HG03521 (cell line): Measurements from ENCODE around the gene ANKRD9.

Experiments used
- ATAC-seq: cut with Tn5 transposase; IDR thresholded peaks from one replicate; pipeline ENCODE4 v1.9.1; 2021; ENCODE audit warnings: mild to moderate bottlenecking, moderate library complexity; ENCODE audit not compliant: unreplicated experiment

The ANKRD9 gene

GRCh38 chr14:102513899-102514772 is 4.6 kb upstream of the ANKRD9 start:
- ATAC-seq = no peak

DNA sequence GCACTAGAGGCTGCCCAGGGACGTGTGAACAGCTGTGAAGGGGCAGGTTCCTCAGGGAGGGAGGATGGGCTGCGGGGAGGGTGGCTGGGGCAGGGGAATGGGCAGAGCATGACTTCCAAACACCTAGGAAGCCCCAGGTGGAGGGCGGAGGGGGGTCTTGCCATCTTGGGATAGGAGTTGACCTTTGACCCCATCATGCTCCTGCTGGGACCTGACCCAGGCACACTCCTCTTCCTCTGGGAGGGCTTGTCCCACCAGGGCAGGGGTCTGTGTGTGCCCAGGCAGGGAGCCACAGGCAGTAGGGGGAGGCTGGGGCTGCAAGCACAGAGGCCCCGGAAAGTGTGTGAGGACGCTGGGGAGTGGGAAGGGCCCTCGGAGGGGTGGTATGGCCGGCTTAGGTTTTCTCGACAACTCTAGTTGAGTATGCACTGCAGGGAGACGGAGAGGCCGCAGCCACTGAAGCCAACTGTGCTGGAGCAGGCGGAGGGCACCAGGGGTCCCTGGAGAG is 3.3 kb upstream of the ANKRD9 start:
- ATAC-seq = no peak

DNA sequence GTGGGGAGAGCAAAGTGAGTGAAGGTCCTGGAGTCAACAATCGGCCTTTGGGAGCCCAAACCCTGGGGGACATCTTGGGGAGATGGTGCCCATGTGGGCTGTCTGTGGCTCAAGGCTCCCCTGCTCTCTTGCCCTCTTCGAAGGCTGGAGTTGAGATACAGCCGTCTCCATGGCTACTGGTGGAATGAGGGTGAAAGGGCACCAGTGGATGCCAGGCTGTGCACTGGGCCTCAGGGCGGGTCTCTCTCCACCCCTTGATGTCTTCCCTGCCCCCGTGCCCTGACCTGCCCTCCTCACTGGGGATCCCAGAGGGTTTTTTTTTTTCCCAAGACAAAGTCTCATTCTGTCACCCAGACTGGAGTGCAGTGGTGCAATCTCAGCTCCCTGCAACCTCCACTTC is 2.0 kb upstream of the ANKRD9 start:
- ATAC-seq = no peak

- no peak for ATAC-seq
These were observed 1.3 kb upstream of the ANKRD9 start for GRCh38 chr14:102510616-102511520.

DNA sequence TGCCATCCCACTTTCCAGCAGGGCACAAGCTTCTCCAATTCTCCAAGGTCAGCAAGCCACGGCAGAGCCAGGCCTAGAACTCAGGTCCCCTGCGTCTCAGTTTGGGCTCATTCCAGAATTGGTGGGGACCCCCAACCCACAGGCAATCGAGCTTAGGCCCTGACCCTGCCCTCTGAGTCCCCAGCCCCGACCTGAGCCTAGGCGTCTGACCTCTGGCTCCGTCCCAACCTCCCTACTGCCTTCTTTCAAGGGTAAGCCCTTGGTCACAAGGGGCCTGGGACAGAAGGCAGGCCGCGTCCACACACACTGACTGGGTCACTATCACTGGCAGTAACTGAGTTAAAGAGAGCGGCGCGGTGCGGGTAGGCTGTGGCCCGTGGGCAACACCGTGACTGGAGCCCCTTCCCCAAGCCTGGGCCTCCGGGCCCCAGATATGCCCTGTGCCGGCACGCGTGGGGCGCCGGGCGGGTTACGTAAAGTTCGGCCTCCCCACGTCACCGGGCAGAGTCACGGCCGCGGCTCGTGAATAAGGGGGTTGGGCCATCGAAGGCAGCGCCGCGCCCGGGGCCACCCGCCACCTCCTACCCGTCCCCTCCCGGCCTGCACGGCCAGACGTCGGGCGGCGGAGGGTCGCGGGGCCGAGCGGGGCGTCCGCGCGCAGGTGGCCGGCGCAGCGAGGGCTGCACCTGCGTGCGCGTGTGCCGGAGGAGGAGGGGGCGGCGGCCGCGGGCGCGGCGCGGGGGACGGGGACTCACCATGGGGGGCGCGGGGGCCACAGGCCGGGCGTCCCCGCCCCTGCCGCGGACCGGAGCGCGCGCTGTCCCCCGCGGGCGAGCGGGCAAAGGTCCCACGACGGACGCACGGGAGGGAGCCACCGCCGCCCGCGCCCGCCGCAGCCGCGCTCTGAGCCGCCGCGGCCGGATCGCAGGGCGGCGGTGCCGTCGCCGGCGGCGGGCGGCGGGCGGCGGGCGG is 516 bp downstream of the ANKRD9 start:
- ATAC-seq = peak; percentile 9

- no peak for ATAC-seq
These were observed 1.2 kb downstream of the ANKRD9 start for GRCh38 chr14:102508410-102508773.

GRCh38 chr14:102507857-102508312 is 1.7 kb downstream of the ANKRD9 start:
- ATAC-seq = no peak

DNA sequence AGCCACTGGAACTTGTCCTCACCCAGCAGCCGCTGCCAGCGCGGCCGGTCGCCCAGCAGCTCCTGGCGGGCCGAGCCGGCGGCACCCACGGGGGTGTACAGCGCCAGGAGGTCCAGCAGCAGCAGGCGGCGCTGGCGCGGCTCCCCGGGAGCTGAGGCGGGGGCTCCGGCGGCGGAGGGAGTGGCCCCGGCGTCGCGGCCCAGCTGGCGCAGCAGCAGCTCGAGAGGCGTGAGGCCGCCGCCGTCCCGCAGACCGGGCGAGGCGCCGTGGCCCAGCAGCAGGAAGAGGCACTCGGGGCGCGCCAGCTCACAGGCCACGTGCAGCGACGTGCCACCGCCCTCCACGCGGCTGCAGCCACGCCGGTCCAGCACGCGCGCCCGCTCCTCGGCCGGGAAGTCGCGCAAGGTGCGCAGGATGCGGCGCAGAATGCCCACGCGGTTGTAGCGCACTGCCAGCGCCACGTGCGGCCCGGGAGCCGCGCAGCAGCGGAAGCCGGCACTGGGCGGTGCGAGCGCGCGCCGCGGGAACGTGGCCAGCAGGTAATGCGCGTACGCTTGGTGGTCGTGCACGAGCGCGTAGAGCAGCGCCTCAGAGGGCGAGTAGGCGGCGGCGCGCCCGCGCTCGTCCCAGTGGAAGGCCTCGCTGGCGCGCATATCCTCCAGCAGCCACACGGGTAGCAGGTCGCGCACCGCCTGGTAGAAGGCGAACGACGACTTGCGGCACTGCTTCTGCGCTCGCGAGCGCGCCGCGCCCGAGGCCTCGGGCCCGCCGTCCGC is 2.3 kb downstream of the ANKRD9 start:
- no peak for ATAC-seq

DNA sequence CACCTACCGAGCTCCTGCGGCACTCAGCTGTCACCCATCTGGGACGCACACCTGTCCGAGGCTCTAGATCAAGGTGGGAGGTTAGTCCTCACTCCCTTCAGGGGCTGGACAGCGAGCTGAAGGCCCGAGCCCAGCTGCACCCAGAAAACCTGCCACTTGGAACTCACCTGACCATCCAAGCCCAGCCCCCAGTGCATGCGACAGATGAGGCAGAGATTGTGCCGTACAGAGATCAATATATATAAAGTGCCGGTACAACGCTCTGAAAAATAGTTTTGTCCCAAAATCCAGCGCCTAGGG is 3.0 kb downstream of the ANKRD9 start:
- no peak for ATAC-seq

- ATAC-seq = no peak
These were observed 3.6 kb downstream of the ANKRD9 start for GRCh38 chr14:102505775-102506625.

GRCh38 chr14:102505000-102505619 is 4.5 kb downstream of the ANKRD9 start:
- no peak for ATAC-seq

- no peak for ATAC-seq
These were observed 5.1 kb downstream of the ANKRD9 start for GRCh38 chr14:102504328-102504999.

- ATAC-seq = no peak
These were observed 5.8 kb downstream of the ANKRD9 start for GRCh38 chr14:102503641-102504327.

GRCh38 chr14:102502571-102502970 is 7.0 kb downstream of the ANKRD9 start:
- no peak for ATAC-seq

GRCh38 chr14:102501751-102502315 is 7.7 kb downstream of the ANKRD9 start:
- no peak for ATAC-seq

GRCh38 chr14:102500713-102501112 is 8.9 kb downstream of the ANKRD9 start:
- no peak for ATAC-seq

DNA sequence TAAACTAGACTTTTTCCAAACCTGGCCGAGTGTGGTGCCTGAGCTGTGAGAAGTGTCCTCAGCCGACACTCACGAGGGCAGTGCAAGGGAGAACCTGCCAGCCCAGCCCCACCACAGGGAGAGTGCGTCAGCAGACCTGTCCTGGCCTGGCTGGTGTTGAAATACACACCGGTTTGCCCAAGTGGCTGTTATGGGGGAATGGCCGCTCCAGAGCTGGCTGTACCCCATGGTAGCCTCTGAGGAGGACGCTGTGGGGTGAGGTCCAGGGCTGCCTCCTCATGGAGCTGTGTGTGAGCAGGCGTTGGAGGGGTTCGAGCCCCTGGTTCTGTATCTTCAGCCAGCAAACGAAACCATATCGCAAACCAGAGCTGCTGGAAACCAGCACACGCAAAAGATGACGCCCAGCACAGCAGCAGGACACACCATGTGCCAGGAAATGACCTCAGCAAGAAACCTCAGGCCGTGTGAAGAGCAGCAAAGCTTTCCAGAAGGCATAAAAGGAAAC is 9.4 kb downstream of the ANKRD9 start:
- no peak for ATAC-seq
